ENCODE data around the gene HBEGF.

The HBEGF gene

DNA sequence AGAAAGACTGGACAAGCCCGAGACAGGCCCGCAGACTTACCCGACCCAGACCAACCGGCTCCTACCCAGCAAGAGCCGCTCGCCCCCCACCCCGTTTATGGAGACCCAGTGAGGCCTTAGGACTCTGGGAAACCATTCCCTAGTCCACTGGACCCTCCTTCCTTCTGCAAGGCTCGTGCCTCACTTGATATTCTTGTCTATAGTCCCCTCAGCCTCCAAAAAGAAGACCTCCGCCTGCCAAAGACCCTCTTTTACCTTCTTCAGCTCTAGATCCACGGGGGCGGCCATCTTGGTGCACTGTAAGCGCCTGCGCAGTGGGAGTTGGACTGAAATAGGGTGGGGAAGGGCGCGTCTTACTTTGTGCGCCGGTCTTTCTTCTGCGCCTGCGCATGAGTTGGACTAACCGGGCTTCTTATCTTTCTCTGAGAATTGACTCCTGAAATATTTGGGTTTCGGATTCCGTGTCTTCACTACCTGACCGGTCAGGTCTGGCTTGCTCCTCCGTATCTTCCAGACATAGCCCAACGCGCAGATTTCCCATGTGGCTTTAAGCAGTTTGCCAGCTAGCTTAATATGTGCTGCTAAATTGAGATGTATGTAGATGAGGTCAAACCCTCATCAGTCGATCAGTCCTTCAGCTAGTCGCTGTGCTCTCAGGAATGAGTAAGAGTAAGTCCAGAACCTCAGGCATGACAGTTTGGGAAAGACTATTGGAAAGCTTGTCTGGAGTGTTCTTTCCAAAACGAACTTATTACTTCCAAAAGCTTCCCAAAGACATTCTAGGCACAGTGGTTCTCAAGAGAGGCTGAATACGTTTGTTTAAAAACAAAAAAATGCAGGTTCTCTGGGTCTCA is 43.4 kb downstream of the HBEGF start, which contains the start of gene PFDN1:
Gene PFDN1 (minus strand): TSS at position 316 of the 854 bp plus-strand sequence. CDS start 28 bp downstream, at position 288.
- DNase-seq (ENCODE audit: low read depth), result peak; percentile 84

DNA sequence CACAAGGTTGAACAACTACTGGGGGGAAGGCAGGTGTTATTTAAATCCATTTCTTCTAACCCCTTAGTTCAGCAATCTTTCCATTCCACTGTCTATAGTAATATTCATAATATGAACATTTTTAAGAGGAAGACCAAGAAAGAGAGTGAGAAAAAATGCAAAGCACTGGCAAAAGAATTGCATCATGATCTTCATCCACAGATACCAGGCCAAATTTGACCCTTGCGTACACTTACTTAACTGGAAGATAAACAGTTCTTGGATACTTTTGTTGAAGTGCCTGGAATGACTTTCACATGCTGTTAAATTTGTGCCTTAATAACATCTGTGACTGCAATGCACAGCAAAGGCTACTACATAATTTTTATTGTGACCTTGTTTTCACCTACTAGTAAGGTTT is 45.3 kb downstream of the HBEGF start:
- no peak for DNase-seq (ENCODE audit: low read depth)

DNA sequence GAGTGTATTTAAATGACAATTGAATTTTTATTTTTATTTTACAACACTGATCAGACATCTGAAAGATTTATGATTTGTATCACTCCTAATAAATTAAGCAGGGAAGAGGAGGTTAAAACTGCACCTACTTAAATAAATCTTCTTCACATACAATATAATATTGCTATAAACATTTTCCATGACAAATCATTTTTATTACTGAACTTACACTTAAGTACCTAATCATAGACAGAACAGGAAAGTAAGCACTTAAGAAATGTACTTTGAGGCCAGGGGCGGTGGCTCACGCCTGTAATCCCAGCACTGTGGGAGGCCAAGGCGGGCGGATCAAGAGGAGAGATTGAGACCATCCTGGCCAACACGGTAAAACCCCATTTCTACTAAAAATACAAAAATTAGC is 47.3 kb downstream of the HBEGF start:
- DNase-seq (ENCODE audit: low read depth), result no peak

DNA sequence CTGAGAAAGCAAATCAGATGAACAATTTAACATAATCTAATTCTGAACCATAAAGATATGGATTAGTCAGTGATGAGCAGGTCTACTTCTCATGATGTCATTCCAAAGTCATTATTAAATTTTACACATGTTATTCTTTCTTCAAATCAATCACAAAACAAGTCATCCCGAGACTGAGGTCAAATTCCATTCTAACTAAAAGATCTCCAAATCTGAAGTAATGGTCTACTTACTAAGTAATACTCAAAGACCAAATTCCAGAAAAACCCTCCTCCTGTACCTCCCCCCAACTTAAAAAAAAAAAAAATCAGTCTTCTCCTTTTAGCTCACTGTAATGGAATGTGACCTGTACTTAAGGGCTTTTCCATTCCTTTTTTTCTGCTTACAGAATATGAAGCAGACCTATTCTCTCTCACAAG is 48.2 kb downstream of the HBEGF start:
- no peak for DNase-seq (ENCODE audit: low read depth)

DNA sequence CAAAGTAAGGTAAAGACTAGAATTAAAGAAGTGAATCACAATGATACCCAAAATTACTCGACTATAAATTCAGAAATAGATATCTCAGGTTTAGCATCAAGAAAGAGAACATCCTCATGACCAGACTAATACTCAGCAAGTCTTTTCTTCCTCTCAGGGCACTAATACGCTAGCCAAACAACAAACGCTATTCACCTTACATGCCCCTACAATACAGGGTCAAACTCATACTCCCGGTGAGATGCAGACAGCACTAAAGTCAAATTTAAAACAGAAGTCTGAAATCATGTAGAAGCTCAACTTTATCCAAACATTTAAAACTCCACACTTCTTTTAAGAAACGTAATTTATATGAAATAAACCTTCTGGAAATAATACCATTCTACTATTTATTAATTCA is 49.1 kb downstream of the HBEGF start:
- DNase-seq (ENCODE audit: low read depth), result no peak

DNA sequence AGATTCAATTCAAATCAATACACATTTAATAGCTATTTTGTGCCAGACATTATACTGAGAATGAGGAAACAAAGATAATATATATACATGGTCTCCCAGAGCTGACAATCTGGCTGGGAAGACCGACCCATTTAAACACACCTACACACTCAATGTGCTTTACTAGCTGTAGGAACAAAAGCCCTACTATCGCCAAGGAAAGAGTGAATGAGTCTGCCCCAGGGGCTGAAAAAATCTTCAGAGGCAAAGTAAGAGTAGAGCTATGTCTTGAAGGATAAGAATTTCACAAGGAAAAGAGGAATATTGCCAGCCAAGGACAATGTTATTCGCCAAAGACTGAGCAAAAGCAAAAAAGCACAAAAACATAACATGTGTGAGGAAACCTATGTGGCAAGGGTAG is 50.1 kb downstream of the HBEGF start:
- no peak for DNase-seq (ENCODE audit: low read depth)

DNA sequence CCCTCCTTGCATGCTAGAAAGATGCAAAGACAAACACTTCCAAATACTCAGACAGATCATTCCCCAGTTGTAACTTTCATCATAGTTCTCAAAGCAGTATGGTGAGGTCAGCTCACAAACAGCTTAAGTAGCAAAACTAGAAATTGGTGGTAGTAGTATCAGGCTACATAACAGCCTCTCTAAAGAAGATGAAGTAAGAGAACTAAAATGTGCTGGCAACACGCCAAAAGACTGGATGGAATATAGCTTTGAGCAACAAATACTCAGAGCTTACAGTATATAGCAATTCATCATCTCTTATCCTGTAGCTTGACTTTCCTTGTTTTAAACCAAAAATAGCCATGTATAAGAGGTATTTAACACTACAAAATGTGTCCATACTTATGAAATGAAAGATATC is 51.0 kb downstream of the HBEGF start:
- DNase-seq (ENCODE audit: low read depth), result no peak

DNA sequence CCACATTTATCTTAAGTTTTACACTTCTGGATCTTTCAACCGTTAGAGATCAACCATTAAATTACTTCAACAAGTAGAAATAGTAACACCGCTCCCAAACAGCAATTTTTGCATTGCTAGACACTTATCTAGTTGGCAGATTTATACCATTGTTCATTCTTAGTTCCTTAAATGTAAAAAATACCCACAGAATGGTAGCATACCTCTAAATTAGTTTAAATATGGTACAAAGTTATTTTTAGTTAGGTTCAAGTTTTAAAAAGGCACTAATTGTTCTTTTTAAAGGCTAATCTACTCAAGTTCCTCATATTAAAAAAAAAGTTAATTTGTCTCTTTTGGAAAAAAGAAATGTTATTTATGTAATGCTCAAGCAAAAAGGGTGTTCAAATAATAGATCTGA is 51.6 kb downstream of the HBEGF start:
- DNase-seq (ENCODE audit: low read depth), result no peak

DNA sequence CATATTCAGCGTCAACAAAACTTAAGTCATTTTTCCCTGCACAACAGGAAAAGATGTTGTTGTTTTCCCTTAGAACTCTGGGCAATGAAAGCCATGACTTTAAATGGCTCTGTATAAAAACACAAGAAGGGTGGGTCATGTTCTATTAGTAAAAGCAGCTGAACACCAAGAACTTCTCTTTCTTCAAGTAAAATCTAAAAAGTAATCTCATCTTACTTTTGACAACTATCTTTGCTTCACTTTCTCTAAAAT is 52.6 kb downstream of the HBEGF start:
- no peak for DNase-seq (ENCODE audit: low read depth)

DNA sequence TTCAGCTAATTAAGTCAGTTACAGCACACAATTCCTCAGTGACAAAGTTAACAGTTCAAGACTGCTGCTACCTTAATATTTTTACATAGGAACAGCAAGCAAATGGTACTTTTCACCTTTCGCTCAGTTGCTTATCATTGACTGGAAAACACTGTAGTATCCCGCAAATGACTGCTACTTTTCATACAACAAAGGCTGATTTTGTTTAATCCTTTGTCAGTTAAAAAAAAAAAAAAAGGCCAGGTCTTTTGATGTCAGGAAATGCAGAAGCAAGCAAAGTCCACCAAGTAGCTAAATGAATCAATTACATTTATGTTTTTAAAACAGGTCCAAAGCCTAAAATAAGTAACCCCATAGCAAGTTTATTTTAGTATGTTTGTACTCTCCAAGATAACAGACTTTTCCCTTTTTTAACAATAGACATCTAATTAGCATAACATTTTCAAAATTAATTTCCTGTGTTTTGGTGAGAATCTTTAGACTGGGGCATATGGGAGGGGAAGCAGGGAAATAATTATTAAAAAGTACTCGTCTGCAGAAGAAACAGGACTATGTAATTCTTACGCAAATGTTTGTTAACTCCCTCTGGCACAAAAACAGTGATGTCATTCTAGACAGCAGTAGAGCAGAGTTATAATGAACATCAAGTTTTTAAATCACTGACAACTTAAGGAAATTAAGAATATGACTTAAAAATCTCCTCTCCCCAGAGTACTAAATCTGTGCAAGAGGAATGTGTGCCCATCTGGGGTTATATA is 53.1 kb downstream of the HBEGF start:
- no peak for DNase-seq (ENCODE audit: low read depth)

DNA sequence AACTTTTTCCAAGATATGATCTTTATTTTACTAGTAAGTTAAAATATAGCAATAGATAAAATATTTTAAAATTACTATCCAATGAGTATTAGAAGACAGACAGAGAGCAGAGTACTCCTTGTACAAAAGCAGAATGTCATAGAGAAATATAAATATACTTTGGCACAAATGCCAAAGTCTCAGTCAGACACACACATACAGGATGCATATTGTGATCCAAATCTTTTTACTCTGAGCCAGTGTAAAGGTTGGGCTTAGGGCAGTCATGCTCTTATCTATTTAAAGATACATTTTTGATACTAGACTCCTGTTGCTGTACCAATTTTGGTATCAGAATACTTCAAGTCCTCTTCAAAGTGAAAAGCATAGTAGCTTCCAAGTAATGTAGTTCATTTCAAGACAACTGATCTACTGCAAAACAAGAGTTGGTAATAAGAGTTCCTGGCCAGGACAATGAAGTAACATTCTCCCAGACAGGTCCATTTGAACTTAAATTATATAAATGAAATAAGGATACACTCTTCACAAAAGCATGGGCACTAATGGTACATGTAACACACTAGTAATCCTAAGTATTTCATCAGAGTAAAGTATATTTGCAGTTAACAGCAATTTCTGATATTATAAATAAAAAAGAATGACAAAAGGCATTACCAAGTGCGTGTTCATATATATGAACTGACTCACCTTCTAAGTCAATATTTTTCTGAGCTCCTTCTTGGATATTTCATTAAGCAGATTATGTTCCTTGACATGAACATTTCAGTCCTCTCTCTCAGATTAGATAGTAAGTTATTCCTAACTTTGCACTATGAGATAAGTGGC is 54.0 kb downstream of the HBEGF start:
- no peak for DNase-seq (ENCODE audit: low read depth)

DNA sequence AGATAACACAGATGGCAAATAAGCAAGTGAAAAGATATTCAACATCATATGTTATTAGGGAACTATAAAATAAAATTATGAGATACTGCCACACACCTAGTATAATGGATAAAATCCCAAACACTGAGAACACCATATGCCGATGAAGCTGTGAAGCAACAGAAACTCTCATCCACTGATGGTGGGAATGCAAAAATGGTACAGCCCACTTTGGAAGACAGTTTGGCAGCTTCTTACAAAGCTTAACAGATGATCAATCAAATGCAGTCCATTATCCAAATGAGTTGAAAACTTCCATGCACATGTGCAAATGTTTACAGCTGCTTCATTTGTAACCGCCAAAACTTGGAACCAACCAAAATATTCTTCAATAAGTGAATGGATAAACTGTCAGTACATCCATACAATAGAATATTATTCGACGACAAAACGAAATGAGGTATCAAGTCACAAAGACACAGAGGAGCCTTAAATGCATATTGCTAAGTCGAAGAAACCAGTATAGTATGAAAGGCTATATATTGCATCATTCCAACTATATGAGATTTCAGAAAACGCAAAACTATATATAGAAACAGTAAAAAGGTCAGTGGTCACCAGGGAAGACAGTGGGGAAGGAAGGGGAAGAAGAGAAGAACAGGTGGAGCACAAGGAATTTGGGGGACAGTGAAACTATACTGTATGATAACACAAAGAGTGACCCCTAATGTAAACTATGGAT is 58.4 kb downstream of the HBEGF start:
- DNase-seq (ENCODE audit: low read depth), result no peak

DNA sequence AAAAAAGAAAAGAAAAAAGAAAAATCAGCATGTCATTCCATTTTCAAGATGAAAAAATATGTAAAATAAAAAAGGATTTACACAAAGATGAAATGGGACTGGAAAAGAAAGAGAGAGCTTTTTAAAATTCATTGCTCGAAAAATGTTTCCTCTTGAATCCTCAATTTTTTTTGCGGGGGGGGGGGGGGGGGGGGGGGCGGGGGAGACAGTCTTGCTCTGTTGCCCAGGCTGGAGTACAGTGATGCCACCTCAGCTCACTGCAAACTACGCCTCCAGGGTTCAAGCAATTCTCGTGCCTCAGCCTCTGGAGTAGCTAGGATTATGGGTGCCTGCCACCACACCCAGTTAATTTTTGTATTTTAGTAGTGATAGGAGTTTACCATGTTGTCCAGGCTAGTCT is 60.0 kb downstream of the HBEGF start:
- no peak for DNase-seq (ENCODE audit: low read depth)

DNA sequence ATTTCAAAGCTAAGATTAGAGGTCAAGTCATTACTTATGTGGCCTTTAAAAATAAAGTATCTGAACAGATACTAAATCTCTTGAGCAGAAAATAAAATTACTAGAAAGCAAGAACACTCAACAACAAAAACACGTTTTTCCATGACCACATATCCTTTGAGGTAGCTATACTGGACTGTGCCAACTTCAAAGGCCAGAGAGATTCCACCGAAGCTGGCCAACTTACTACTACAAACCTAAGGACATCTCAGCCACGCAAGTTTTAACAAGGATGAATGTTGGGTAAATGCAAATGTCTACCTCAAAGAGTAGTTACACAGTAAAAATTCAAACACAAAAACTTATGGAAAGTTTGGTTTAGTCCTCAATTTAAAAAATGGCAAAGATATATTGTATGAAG is 62.4 kb downstream of the HBEGF start:
- DNase-seq (ENCODE audit: low read depth), result no peak
